HG03139 (cell line): ENCODE data around the gene CRELD1.
A peak's percentile ranks its signal among the peaks of the same experiment; 100 is the strongest.
"Not testable (repeated sequence)": the region's sequence is repeated elsewhere in the genome, so short reads cannot be mapped to it uniquely, and the experiment has no call there.

ENCODE experiments used
- ATAC-seq: cut with Tn5 transposase; IDR thresholded peaks from one replicate; pipeline ENCODE4 v1.9.1; 2021; ENCODE audit not compliant: unreplicated experiment

Gene CRELD1, protein sequence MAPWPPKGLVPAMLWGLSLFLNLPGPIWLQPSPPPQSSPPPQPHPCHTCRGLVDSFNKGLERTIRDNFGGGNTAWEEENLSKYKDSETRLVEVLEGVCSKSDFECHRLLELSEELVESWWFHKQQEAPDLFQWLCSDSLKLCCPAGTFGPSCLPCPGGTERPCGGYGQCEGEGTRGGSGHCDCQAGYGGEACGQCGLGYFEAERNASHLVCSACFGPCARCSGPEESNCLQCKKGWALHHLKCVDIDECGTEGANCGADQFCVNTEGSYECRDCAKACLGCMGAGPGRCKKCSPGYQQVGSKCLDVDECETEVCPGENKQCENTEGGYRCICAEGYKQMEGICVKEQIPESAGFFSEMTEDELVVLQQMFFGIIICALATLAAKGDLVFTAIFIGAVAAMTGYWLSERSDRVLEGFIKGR

DNA sequence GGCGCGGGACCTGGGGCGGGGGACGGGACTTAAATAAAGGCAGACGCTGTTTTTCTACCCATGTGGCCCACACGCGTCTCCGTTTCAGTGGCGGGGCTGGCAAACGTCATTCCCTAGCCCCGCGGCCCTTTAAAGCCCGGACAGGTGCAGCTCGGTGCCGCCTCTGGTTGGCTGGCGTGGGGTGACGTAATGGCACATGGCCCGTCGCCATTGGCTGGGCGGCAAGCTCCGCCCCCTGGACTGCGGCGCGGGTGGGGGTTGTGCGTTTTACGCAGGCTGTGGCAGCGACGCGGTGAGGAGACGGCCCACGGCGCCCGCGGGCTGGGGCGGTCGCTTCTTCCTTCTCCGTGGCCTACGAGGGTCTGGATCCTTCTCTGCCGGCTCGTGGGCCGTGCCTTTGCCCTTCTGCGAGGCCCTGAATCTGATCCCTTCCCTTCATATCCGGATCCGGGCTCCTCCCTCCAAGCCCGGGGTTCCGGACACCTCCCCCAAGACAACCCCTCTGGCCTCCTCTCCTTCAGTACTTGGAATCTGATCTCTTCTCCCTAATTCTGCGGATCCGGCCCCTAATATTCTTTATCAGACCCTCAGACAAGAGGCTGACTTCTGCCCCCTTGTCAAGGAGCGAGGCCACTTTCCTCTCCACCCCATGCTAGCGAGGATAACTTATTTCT, at the start of gene CRELD1:
Gene CRELD1, plus strand, starts transcription at position 274 of the 674 bp plus-strand sequence. CDS start 605 bp downstream, outside the sequence.
- peak; percentile 89 for ATAC-seq

DNA sequence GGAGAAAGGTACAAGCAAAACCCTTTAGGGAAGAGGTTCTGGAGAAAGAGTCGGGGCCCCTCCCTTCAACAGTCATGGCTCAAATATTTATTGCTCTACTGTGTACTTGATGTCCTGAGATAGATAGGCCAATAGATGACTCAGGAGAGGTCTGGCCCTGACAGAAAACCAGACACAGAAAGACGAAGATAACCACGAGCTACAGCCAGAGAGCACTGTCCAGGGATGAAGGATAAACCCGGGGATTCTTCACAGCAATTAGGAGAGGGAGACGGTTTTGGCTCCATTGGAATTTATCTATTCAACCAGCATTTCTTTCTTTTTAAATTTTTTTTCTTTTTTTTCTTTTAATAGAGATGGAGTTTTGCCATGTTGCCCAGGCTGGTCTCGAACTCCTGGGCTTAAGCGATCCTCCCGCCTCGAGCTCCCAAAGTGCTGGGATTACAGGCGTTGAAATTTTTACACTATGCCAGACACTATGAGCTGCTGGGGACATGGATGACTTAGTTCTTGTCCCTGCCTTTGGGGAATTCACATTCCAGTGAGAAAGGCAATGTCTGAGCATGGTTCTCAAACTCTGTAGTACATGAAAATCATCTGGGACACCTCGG, 49.0 kb upstream of the CRELD1 start:
- no peak for ATAC-seq

DNA sequence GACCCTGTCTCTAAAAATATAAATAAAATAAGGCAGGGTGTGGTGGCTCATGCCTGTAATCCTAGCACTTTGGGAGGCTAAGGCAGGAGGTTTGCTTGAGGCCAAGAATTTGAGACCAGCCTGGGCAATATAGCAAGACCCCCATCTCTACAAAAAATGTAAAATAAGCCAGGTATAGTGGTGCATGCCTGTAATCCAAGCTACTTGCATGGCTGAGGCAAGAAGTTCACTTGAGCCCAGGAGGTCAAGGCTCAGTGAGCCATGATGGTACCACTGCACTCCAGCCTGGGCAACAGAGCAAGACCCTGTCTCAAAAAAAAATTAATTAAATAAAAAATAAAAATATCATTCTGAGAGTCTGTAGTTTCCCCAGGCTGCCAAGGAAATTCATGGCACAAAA, 47.3 kb upstream of the CRELD1 start:
- ATAC-seq = no peak

DNA sequence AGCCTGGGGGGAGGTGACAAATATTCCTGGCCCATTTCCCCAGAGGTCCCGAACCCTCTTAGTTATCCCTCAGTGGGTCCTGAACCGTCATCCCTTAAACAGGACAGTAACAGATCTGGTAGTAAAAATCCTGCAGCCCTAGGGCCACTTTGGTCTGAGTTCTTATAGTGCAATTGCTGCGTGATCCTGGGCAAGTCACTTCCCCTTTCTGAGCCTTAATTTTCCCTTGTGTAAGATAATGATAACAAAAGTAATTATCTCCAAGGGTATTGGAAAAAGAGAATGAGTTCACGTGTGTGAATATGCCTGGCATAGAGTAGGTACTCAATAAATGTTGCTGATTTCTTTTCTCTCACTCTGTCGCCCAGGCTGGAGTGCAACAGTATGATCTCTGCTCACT, 46.2 kb upstream of the CRELD1 start:
- no peak for ATAC-seq

DNA sequence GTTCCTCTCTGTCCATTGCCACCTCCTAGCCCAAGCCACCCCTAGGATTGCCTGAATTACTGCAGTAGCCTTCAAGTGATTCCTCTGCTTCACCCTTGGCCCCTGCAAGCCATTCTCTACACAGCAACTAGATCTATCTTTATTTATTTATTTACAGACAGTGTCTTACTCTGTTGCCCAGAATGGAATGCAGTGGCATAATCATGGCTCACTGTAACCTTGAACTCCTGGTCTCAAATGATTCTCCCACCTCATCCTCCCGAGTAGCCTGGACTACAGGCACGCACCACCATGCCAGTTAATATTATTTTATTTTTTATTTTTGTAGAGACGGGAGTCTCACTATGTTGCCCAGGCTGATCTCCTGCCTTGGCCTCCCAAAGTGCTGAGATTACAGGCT, 45.1 kb upstream of the CRELD1 start:
- ATAC-seq = no peak

DNA sequence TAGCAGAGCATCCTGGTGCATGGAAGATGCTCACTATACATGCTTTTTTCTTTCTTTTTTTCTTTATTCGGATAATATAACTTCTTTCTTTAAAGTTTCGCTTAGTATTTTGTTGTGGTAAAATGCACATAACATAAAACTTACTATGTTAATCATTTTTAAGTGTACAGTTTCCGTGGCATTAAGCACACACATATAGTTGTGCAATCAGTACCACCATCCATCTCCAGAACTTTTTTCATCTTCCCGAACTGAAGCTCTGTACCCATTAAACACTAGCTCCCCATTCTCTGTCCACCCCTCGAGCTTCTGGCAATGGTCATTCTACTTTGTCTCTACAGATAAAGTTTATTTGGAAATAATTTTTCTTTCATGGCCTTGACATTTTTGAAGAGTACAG, 44.2 kb upstream of the CRELD1 start:
- ATAC-seq = no peak

DNA sequence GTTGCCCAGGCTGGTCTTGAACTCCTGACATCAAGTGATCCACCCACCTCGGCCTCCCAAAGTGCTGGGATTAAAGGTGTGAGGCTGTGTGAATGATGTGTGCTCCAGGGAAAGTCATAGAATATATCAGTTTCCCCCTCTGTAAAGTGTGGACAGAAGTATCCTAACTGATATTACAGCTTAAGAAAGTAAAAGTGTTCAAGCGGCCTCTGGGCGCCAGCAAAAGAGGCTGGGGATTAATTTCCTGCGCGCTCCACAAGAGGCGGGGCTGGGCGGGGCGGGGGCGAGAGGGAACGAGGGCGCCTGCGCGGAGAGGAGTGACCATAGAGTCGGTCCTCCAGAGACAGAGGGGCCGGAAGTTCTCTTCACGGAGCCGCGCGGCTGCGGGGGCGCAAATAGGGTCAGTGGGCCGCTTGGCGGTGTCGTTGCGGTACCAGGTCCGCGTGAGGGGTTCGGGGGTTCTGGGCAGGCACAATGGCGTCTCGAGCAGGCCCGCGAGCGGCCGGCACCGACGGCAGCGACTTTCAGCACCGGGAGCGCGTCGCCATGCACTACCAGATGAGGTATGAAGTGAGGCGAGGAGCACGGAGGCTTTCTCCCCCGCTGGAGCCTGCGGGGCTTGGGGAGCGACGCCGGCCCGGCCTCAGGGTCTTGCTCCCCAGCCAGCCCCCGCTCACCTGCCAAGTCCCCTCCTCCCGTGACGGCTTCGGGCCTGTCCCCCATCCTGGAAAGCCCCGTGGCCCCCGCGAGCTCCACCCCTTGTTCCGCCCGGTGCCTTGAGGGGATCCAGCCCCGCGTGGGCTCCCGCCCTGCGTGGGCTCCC, 43.2 kb upstream of the CRELD1 start, which contains the start of gene JAGN1:
Gene JAGN1, plus strand, starts transcription at position 362 of the 823 bp plus-strand sequence. Its CDS starts 113 bp downstream, at position 475.
- ATAC-seq = peak; percentile 67

DNA sequence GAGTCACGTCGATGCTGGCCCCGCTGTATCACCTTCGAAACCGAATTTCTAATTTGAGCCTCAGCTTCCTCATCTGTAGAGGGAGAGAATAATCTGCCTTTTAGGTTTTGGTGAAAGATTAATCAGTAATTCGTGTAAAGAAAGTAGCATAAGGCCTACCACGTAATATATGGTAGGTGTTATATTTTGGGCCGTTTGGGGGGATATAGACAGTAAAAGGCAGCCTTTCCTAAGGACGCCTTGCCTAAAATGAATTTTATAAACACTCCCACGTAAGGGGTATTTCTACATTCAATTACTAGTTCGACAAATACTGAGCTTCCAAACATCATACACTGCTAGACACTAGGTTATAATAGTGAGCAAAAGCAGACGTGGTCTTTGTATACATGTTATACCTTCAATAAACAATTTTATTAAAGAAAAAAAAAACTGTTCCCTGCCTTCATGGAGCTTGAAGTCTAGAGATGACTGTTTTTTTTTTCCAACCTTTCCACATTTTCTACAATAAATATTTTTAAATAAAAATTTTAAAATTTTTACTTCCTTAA, 42.5 kb upstream of the CRELD1 start:
- no peak for ATAC-seq

DNA sequence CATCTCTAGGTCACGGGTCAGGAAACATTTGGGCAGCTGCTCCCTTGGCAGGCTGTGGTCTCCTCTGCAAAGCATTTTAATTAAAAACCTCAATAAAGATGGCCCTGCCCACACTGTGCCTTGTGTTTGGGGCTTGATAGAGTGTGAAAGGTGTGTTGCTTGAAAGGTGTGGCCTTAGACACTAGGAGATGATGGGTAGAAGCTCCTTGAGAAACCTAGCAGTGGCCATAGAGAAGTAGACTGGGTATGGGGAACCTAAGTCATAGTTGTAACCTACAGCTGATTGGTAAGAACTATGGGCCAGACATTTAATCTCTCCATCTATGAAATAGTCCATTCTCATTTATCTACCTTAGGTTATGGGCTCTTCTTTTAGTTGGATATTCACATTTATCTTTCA, 39.9 kb upstream of the CRELD1 start:
- no peak for ATAC-seq

DNA sequence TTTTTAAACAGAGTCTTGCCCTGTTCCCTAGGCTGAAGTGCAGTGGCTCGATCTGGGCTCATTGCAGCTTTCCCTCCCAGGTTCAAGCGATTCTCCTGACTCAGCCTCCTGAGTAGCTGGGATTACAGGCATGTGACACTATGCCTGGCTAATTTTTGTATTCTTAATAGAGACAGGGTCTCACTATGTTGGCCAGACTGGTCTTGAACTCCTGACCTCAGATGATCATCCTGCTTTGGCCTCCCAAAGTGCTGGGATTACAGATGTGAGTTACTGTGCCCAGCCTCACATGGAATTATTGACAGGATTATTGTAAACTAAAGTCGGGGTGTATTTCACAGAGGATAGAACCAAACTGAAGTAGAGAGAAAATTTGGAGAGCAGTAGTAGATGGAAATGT, 37.9 kb upstream of the CRELD1 start:
- ATAC-seq = not testable (repeated sequence)

DNA sequence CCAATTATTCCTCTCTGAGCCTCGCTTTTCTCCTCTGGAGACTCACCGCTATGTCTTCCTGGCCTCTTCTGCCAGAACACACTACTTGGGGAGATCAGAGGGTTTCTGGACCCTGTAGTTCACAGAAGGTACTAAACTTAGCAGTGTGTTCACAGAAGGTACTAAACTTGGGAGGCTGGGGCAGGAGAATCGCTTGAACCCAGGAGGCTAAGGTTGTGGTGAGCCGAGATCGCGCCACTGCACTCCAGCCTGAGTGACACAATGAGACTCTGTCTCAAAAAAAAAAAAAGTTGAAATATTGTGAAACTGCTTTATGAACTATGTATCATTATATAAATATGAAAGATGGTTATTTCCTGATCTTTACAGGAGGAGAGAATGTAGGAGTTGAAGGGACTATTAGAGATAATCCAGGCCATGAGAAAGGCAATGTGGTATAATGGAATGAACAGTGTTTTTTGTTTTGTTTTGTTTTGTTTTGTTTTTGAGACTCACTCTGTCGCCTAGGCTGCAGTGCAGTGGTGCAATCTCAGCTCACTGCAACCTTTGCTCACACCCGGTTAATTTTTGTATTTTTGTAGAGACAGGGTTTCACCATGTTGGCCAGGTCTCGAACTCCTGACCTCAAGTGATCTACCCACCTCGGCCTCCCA, 36.8 kb upstream of the CRELD1 start:
- not testable (repeated sequence) for ATAC-seq

DNA sequence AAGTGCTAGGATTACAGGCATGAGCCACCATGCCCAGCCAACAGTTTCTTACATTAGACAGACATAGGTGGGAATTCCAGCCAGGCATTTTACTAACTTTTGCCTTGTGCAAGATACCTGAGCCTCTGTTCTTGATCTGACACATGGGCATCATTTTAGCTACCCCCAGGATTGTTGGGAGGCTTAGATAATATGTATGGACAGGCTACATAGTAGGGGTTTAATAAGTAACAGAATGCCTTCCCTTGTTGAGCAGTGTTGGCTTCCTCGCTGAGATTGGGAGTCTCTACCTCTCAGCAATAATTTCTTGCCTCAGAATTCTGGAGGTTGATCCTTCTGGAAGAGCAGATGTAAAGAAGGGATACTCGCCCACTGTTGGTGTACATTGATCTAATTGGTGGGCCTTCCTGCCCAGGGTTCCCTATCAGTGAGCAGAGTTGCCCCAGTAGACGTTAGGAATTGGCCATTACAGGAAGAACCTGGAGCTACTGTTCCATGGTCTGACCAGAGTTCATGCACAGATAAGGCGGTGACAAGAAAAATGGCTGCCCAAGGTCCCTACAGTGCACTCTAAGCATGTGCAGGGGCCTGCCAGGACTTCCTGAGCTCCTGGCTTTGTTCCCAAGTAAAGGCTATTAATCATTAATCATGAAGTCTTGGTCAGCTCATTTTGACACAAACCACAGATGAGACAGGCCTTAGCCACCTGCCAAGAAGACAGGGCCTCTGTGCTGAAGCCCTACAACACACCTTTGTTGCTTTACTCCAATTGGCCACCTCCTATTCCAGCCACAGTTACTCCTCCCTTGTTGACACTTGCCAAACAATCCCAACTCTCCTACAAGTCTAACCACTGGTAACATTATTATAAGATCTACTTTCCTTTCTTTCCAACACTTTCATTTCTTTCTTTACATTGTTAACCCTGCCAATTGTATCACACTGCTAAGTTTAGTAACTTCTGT, 35.9 kb upstream of the CRELD1 start:
- peak; percentile 67 for ATAC-seq

DNA sequence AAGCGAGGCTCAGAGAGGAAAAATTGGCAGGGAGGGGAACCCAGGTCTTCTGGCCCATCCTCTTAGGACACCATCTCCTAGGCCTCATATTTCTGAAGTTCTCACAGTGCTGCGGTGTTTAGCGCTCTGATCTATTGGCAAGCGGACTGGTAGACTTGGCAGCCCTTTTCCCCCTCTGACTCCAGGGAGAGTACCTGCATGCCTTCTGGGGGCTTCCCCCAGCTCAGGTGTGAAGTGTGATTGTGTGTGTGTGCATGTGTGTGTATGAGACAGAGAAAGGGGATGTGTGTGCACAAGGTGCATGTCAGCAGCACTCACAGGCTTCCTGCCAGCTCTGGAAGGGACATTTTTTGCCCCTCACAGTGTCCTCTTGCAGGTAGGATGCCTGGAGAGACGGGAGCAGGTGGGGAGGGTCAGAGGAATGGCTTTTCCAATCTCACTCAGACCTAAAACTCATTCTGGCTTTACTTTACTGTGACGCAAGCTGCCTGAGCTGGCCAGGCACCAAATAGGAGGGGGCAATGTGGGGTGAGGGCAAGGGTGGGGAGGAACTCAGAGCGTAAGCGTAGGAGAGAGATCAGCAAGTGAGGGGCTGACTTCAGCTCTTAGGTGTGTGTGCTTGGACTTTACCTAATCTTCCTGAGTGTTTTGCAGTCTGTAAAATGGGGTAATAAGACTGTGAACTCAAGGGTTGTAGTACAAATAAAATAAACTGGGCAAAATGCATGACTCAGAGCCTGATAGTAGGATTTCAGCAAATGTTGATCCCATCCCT, 35.0 kb upstream of the CRELD1 start:
- no peak for ATAC-seq

DNA sequence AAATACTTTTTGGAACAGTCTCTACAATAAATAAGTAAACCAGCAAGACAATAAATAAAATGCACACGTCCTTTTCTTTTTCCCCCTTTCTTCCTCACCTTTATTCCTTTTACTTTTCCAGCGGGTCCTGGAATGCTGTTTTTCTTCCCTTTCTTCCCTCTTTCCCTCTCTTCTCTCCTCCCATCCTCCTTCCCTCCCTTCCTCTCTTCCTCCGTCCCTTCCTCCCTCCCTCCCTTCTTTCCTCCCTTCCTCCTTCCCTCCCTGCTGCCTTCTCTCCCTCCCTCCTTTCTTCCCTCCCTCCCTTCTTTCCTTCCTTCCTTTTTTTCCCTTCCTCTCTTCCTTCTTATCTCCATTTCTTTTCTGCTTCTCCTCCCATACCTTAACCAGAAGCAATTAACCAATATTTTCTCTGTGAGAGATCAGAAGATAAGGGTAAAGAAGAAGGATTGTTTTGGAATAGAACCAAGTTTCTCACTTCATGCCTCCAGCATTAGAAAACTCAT, 34.3 kb upstream of the CRELD1 start:
- no peak for ATAC-seq

DNA sequence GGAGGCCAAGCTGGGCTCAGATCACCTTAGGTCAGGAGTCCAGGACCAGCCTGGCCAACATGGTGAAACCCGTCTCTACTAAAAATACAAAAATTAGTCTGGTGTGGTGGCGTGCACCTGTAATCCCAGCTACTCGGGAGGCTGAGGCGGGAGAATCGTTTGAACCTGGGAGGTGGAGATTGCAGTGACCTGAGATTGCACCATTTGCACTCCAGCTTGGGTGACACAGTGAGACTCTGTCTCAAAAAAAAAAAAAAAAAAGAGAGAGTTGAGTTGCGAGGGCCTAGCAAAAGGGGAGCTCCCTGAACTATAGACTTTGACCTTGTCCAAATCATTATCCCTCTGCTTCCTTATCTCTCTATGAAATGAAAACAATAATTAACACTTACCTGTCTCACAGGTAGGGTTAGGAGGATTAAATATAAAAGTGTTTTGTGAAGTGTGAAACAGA, 32.6 kb upstream of the CRELD1 start:
- not testable (repeated sequence) for ATAC-seq

DNA sequence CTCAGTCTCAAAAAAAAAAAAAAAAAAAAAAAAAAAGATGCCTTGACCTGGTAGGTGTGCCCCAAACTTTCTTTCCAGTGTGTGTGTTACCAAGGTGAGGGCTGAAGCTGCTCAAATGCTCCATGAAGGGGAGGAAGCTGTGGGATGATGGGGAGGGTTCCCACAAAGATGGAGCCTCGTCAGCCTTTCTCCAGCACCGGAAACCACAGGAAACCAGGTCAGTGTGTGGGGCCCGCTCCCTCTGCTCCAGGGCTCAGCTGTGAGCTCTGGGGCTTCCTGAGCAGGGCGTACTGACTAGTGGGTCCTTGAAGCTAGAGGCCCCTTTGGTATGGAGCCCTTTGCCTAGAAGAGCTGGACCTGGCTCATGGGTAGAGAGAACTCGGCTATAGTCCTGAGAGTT, 31.7 kb upstream of the CRELD1 start:
- ATAC-seq = no peak

DNA sequence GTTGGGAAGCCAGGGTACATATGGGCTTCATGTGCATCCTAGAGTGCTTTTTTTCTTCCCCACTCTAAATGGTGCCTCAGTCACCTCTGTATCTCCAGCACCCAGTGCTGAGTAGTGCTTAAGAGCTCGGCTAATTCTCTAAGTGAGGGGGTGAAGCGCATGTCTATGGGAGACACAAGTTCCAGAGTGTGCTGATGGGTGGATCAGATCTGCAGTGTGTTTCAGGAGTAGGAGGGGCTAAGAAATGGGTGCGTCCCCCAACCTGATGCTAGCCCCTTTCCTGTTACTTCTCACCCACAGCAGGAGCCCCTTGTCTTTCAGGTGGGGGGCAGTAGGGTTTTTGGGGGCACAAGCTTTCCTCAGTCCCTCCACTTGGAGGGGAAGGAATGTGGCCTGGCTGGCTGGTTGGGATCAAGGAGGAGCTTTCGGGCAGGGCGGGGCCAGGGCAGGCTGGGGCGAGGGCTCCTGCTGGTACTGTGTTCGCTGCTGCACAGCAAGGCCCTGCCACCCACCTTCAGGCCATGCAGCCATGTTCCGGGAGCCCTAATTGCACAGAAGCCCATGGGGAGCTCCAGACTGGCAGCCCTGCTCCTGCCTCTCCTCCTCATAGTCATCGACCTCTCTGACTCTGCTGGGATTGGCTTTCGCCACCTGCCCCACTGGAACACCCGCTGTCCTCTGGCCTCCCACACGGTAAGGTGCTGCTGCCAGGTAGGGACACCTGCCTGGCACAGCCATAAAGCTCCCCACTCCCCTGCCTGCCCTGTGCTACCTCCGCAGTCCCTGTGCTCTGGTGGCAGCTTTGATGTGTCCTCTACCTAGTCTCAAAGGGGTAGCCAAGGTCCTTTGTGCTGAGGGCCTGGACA, 31.0 kb upstream of the CRELD1 start, which contains the start of gene IL17RE:
Gene IL17RE, plus strand, starts transcription at position 477 of the 866 bp plus-strand sequence. Its CDS starts 85 bp downstream, at position 562.
- no peak for ATAC-seq
